Bronchial epithelial cell (primary cell): Measurements from ENCODE around the gene PXK. TPM values are rescaled to one million over a fixed set of nuclear protein-coding genes. Genes with fewer than 3 reads are reported as not detected.
A peak's percentile ranks its signal among the peaks of the same experiment; 100 is the strongest.

Source experiments
- DNase-seq: peaks from one replicate; pipeline ENCODE4 v3.0.0-alpha.2; 2010; ENCODE audit warnings: low read depth
- FAIRE-seq: peaks from 2 replicates; lab custom pipeline; 2011; peaks lifted over from hg19 to GRCh38; lab: Jason Lieb, UNC
- H3K27me3 ChIP-seq: 2 replicates; pipeline ENCODE4 v1.5.1; 2011; ENCODE audit warnings: low read length; ENCODE audit not compliant: control insufficient read depth, insufficient read depth
- H3K36me3 ChIP-seq: 2 replicates; pipeline ENCODE4 v1.5.1; 2011; ENCODE audit warnings: low read length; ENCODE audit not compliant: control insufficient read depth, insufficient read depth
- H3K4me3 ChIP-seq: 2 replicates; pipeline ENCODE4 v1.5.1; 2011; ENCODE audit warnings: mild to moderate bottlenecking, low read depth, low read length, control low read depth
- CTCF ChIP-seq: IDR thresholded peaks from 2 replicates; pipeline ENCODE4 v1.5.1; 2011; ENCODE audit warnings: mild to moderate bottlenecking, moderate library complexity, low read length, control low read depth, inconsistent platforms; ENCODE audit not compliant: insufficient read depth, severe bottlenecking
- total RNA-seq: library from RNA; depleted of rRNA; stranded (reverse); fragments of >200 nt; gene quantifications from 2 replicates; pipeline ENCODE4 v1.2.1, GENCODE V29; 2014

PXK gene
- total RNA-seq, 1 donor from 2014 or later: 12.4 TPM

GRCh38 chr3:58317811-58318210 is 14.9 kb upstream of the PXK start:
- H3K36me3 ChIP-seq: peaks cover 13% of the 10 kb centered on the region
- no peak for FAIRE-seq

GRCh38 chr3:58321791-58322190 is 10.9 kb upstream of the PXK start:
- Histone ChIP-seq H3K4me3 (no peak overlapping the region), H3K36me3 (peaks cover 4% of the 10 kb centered on the region), H3K27me3 (no peaks in the 10 kb centered on the region)
- no peak for DNase-seq
- FAIRE-seq: no peak
- no peak for TF ChIP-seq CTCF

More at GRCh38 chr3:58317811-58318210, 14.9 kb upstream of the PXK start:
- TF ChIP-seq CTCF: no peak
- no peak for DNase-seq
- Histone ChIP-seq H3K4me3 (no peak overlapping the region), H3K27me3 (no peaks in the 10 kb centered on the region)

GRCh38 chr3:58322793-58323192 is 9.9 kb upstream of the PXK start:
- TF ChIP-seq CTCF: no peak
- Histone ChIP-seq H3K27me3 (no peaks in the 10 kb centered on the region), H3K36me3 (peaks cover 4% of the 10 kb centered on the region), H3K4me3 (no peak overlapping the region)
- DNase-seq (no peak), FAIRE-seq (no peak)

GRCh38 chr3:58323529-58324390 is 8.9 kb upstream of the PXK start:
- FAIRE-seq (no peak), DNase-seq (peak; percentile 38)
- TF ChIP-seq CTCF: no peak
- no peak overlapping the region for H3K4me3 ChIP-seq
- H3K36me3 ChIP-seq: peaks cover 2% of the 10 kb centered on the region
- no peaks in the 10 kb centered on the region for H3K27me3 ChIP-seq

GRCh38 chr3:58324391-58325390 is 8.0 kb upstream of the PXK start:
- no peak for FAIRE-seq
- no peak for TF ChIP-seq CTCF

More at GRCh38 chr3:58324391-58325390, 8.0 kb upstream of the PXK start:
- Histone ChIP-seq H3K27me3 (no peaks in the 10 kb centered on the region), H3K4me3 (no peak overlapping the region), H3K36me3 (no peaks in the 10 kb centered on the region)
- no peak for DNase-seq
